Gastroesophageal sphincter (tissue), 4 donors: ENCODE data around the gene NOD2. TPM values are rescaled to one million over a fixed set of nuclear protein-coding genes. Genes with fewer than 3 reads are reported as not detected.

ENCODE experiments used
- ATAC-seq: fragments of 150-250 bp; one replicate; pipeline ENCODE4 v1.9.1; 2016; ENCODE audit warnings: mild to moderate bottlenecking, moderate library complexity
- H3K27ac ChIP-seq, 4 donors: fragments of 200-600 bp; sonication (generic) in 3 of 4; 1 replicate in 3 of 4; 2 replicates in 1 of 4; pipeline ENCODE4 v1.5.1; 2016 to 2019
- H3K27me3 ChIP-seq: fragments of 200-600 bp; sonication (generic); one replicate; pipeline ENCODE4 v1.5.1; 2019
- H3K36me3 ChIP-seq, 2 donors: fragments of 200-600 bp; sonication (generic); one replicate each; pipeline ENCODE4 v1.5.1; 2019; ENCODE audit warnings: control low read depth in 1 of 2
- H3K4me1 ChIP-seq, 3 donors: fragments of 200-600 bp; sonication (generic); 1 replicate in 2 of 3; 2 replicates in 1 of 3; pipeline ENCODE4 v1.5.1; 2016 to 2019; ENCODE audit warnings: control low read depth in 2 of 3
- H3K4me3 ChIP-seq, 2 donors: fragments of 200-600 bp; sonication (generic); one replicate each; pipeline ENCODE4 v1.5.1; 2019; ENCODE audit warnings: mild to moderate bottlenecking in 1 of 2, moderate library complexity in 1 of 2
- H3K9me3 ChIP-seq, 3 donors: fragments of 200-600 bp; sonication (generic); one replicate each; pipeline ENCODE4 v1.5.1; 2017 to 2019; ENCODE audit warnings: control low read depth in 2 of 3
- CTCF ChIP-seq, 4 experiments: fragments of 200-600 bp in 2 of 4; fragments of 450-650 bp in 2 of 4; sonication (generic) in 1 of 4; IDR thresholded peaks; one replicate each; pipeline ENCODE4 v1.5.1; 2017 to 2019; ENCODE audit warnings: antibody characterized with exemption in 4 of 4, mild to moderate bottlenecking in 2 of 4, moderate library complexity in 2 of 4
- EP300 ChIP-seq: sonication (generic); formaldehyde crosslinking; IDR thresholded peaks from one replicate; pipeline ENCODE4 v1.6.1; 2017; ENCODE audit warnings: antibody characterized with exemption, mild to moderate bottlenecking
- POLR2A ChIP-seq, 2 donors: fragments of 450-650 bp; IDR thresholded peaks; one replicate each; pipeline ENCODE4 v1.6.1; 2017; ENCODE audit warnings: antibody characterized with exemption in 2 of 2, mild to moderate bottlenecking in 2 of 2, moderate library complexity in 1 of 2
- POLR2AphosphoS5 ChIP-seq: sonication (generic); formaldehyde crosslinking; IDR thresholded peaks from one replicate; pipeline ENCODE4 v1.6.1; 2017; ENCODE audit warnings: antibody characterized with exemption
- WGBS, 2 donors: methylation state at CpG; one replicate each; pipeline ENCODE4 v1.1.5; 2018; ENCODE audit warnings: low coverage in 1 of 2; 5-methylcytosine and 5-hydroxymethylcytosine counted together
- total RNA-seq, 4 donors: library from RNA; depleted of rRNA; stranded (reverse); fragments of >200 nt; gene quantifications; one replicate each; pipeline ENCODE4 v1.1.0, GENCODE V29; 2016

Gene NOD2
- total RNA-seq: 1 to 10 TPM in 3 of 4 donors, under 1 TPM in 1; 0.82 to 5.9 (median 3.5) TPM

DNA sequence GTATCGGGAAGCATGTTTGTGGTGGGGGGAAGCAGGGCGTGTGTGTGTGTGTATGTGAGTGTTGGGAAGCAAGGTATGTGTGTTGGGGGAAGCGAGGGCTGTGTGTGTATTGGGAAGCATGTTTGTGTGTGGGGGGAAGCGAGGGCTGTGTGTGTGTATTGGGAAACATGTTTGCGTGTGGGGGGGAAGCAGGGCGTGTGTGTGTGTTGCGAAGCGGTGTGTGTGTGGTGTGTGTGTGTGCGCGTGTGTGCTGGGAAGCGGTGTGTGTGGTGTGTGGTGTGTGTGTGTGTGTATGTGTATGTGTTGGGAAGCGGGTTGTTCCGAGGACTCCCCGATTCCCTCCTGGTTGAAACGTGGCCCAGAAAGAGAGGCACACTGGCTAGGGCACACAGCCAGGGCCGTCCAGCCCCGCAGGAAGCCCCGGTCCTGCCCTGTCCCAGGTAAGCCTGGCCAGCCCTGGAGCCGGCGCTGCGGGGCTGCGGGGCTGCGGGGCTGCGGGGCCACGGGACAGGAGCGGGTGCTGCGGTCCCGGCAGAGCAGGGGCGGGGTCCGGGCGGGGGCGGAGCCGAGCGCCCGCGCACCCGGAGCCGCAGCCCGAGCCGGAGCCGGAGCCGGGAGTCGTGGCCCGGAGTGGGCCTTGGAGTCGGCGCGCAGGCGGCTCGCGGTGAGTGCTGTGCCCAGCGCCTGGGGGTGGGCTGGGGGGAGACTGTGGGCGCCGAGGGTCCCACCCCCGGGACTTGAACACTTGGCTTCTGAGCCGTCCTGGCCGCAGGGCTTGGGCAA is at the start of gene NOD2:
Gene NOD2 (plus strand): TSS at position 608 of the 783 bp plus-strand sequence. CDS start 5,890 bp downstream, outside the sequence.
- Histone ChIP-seq H3K27me3 (no peaks in the 10 kb centered on the region), H3K9me3 (no peaks in the 10 kb centered on the region), H3K4me3 (peak within 1 kb of the TSS; percentile 40 to 52), H3K27ac (peak within 1 kb of the TSS in 1 of 4 donors; percentile 59), H3K36me3 (no peaks in the 10 kb centered on the region), H3K4me1 (peaks cover 0 to 50% (median 13%) of the 10 kb centered on the region in 3 donors)
- ATAC-seq: peak; percentile 55
- no peak for TF ChIP-seq EP300
- no peak for TF ChIP-seq POLR2A (IDR thresholded peaks at IDR 0.05)
- TF ChIP-seq POLR2AphosphoS5: no peak
- TF ChIP-seq CTCF (IDR thresholded peaks at IDR 0.05): no peak
- 48 to 52% methylated on average over 13 to 16 of the region's 56 CpGs for WGBS, 2 donors

DNA sequence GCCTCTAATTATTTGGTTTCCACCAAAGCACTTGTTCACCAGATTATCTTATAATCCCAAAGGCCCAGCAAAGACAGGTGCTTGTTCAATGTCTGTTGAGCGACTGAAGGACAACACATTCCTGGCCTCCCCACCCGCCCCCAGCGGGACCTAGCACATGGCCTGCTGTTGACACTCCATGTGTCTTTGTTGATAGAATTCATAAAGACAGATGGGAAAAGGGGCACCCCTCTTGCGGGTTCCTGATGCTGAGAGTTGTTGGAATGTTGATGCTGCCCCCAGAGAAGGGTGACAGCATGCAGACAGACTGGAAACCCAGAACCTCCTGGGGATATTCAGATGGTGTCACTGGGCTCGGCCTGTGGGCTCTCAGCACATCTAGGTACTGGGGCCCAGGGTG is 49.2 kb upstream of the NOD2 start:
- Histone ChIP-seq H3K27ac (peak overlapping the region in 1 of 4 donors; percentile 14), H3K9me3 (no peaks in the 10 kb centered on the region), H3K36me3 (peaks cover 0 to 53% of the 10 kb centered on the region in 2 donors), H3K4me1 (peaks cover 0 to 20% (median 0%) of the 10 kb centered on the region in 3 donors), H3K27me3 (no peaks in the 10 kb centered on the region), H3K4me3 (no peak overlapping the region)
- TF ChIP-seq POLR2A (IDR thresholded peaks at IDR 0.05): no peak
- TF ChIP-seq EP300: no peak
- TF ChIP-seq POLR2AphosphoS5: no peak
- no peak for TF ChIP-seq CTCF (IDR thresholded peaks at IDR 0.05)
- WGBS, 2 donors: 100% methylated on average over 1 of the region's 5 CpGs; no CpG with 5 or more reads in 1 of the 2 donors
- ATAC-seq: no peak

- ATAC-seq: peak; percentile 62
These were observed 48.7 kb upstream of the NOD2 start for GRCh38 chr16:50644729-50645128.

GRCh38 chr16:50645563-50646220 is 47.7 kb upstream of the NOD2 start:
- H3K27ac ChIP-seq: no peak overlapping the region
- no peak for TF ChIP-seq EP300
- TF ChIP-seq POLR2A (IDR thresholded peaks at IDR 0.05): no peak
- no peak for TF ChIP-seq CTCF (IDR thresholded peaks at IDR 0.05)
- WGBS, 2 donors: 52 to 61% methylated on average over 7 to 10 of the region's 20 CpGs
- H3K4me3 ChIP-seq: no peak overlapping the region
- peaks cover 0 to 20% (median 0%) of the 10 kb centered on the region in 3 donors for H3K4me1 ChIP-seq
- H3K9me3 ChIP-seq: no peaks in the 10 kb centered on the region
- H3K27me3 ChIP-seq: no peaks in the 10 kb centered on the region
- no peak for ATAC-seq
- H3K36me3 ChIP-seq: peaks cover 0 to 52% of the 10 kb centered on the region in 2 donors

More at GRCh38 chr16:50644729-50645128, 48.7 kb upstream of the NOD2 start:
- 0 to 29% methylated on average over 2 to 6 of the region's 6 CpGs for WGBS, 2 donors
- H3K9me3 ChIP-seq: no peaks in the 10 kb centered on the region
- peak overlapping the region in 1 of 4 donors; percentile 14 for H3K27ac ChIP-seq
- no peak overlapping the region for H3K4me3 ChIP-seq
- no peaks in the 10 kb centered on the region for H3K27me3 ChIP-seq
- no peak for TF ChIP-seq EP300
- TF ChIP-seq POLR2AphosphoS5: peak; percentile 32
- peak in 3 of 4 experiments; percentile 25 to 51 (median 46) for TF ChIP-seq CTCF (IDR thresholded peaks at IDR 0.05)
- TF ChIP-seq POLR2A (IDR thresholded peaks at IDR 0.05): no peak
- H3K4me1 ChIP-seq: peaks cover 0 to 20% (median 0%) of the 10 kb centered on the region in 3 donors
- H3K36me3 ChIP-seq: peaks cover 0 to 54% of the 10 kb centered on the region in 2 donors
